OCI-LY7 (cell line): ENCODE results near the gene E2F4.

ENCODE experiments used
- EZH2phosphoT487 ChIP-seq: fragments of 200-600 bp; sonication (generic); IDR thresholded peaks from 2 replicates; pipeline ENCODE4 v1.6.1; 2018; ENCODE audit warnings: low read depth, borderline replicate concordance, mild to moderate bottlenecking, mixed run types, antibody characterized with exemption, low read length, moderate library complexity, mixed read lengths
- TF ChIP-seq, protein P1 (sequence below): fragments of 200-600 bp; sonication (generic); conservative IDR thresholded peaks from 2 replicates; pipeline ENCODE4 v1.5.1; 2014; ENCODE audit warnings: mild to moderate bottlenecking, antibody characterized with exemption, low read length, moderate library complexity, mixed read lengths

DNA sequence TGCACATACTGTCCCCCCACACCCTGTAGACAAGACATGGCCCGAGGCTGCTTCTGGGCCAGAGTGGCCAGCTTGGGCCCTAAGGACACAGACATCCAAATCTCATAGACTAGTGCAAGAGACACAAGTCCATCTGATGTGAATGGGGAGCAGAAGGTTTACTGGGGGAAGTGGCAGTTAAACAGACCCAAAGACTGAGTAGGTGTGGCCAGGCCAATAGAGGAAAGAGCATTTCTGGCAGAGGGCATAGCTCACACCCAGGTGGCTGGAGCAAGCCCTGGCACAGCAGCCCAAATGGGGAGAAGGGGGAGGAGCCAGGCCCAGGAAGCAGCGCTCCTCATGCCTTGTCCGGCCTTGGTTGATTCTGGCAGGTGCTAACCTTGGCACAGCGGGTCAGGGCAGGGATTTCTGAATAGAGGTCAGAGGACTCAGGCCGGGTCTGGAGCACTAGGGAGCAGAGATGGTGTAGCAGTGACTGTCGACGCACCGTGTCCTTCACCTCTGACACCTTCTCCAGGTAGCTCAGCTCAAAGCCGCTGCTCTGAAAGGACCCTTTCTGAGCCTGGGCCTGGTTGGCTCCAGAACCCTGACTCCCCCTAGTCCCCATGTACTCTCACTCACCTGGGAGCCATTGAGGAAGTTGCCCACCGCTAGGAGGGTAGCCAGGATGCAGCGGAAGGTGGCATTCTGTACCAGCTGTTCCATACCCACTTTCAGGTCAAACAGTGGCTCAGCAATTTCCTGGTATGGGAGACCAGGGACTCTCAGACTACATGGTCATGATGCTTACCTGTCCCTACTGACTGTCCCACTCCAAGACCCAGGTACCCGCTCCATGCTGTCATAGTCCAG lies 39.1 kb downstream of the E2F4 start:
- TF ChIP-seq, protein P1, sequence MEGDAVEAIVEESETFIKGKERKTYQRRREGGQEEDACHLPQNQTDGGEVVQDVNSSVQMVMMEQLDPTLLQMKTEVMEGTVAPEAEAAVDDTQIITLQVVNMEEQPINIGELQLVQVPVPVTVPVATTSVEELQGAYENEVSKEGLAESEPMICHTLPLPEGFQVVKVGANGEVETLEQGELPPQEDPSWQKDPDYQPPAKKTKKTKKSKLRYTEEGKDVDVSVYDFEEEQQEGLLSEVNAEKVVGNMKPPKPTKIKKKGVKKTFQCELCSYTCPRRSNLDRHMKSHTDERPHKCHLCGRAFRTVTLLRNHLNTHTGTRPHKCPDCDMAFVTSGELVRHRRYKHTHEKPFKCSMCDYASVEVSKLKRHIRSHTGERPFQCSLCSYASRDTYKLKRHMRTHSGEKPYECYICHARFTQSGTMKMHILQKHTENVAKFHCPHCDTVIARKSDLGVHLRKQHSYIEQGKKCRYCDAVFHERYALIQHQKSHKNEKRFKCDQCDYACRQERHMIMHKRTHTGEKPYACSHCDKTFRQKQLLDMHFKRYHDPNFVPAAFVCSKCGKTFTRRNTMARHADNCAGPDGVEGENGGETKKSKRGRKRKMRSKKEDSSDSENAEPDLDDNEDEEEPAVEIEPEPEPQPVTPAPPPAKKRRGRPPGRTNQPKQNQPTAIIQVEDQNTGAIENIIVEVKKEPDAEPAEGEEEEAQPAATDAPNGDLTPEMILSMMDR: no peak
- TF ChIP-seq EZH2phosphoT487: no peak
